DMS 273 (cell line): ENCODE measurements around the gene DOHH.

Source experiments
- DNase-seq: peaks from one replicate; lab custom pipeline; 2025; ENCODE audit not compliant: unreplicated experiment; lab: John Stamatoyannopoulos, UW

The DOHH gene

GRCh38 chr19:3479834-3480215 lies 20.6 kb downstream of the DOHH start:
- peak; percentile 57 for DNase-seq

GRCh38 chr19:3479177-3479833 lies 21.2 kb downstream of the DOHH start:
- DNase-seq = peak; percentile 72

GRCh38 chr19:3478409-3479176 lies 21.9 kb downstream of the DOHH start:
- no peak for DNase-seq

- DNase-seq = no peak
Observed at GRCh38 chr19:3477951-3478350, 22.5 kb downstream of the DOHH start.

GRCh38 chr19:3477506-3477905 lies 23.0 kb downstream of the DOHH start:
- no peak for DNase-seq

- DNase-seq = no peak
Observed at GRCh38 chr19:3476830-3477229, 23.6 kb downstream of the DOHH start.

GRCh38 chr19:3475449-3475848 lies 25.0 kb downstream of the DOHH start:
- no peak for DNase-seq

- DNase-seq = no peak
Observed at GRCh38 chr19:3474614-3475013, 25.9 kb downstream of the DOHH start.

- DNase-seq = no peak
Observed at GRCh38 chr19:3474010-3474409, 26.5 kb downstream of the DOHH start.

- peak; percentile 67 for DNase-seq
Observed at GRCh38 chr19:3471954-3472655, 28.4 kb downstream of the DOHH start.

GRCh38 chr19:3470500-3471128 lies 29.9 kb downstream of the DOHH start:
- DNase-seq = peak; percentile 36

- DNase-seq = peak; percentile 61
Observed at GRCh38 chr19:3469638-3470499, 30.6 kb downstream of the DOHH start.

GRCh38 chr19:3468211-3468610 lies 32.3 kb downstream of the DOHH start:
- DNase-seq = no peak

- no peak for DNase-seq
Observed at GRCh38 chr19:3467437-3468198, 32.9 kb downstream of the DOHH start.

GRCh38 chr19:3466635-3467034 lies 33.8 kb downstream of the DOHH start:
- peak; percentile 55 for DNase-seq

- peak; percentile 34 for DNase-seq
Observed at GRCh38 chr19:3465552-3465951, 34.9 kb downstream of the DOHH start.

GRCh38 chr19:3464587-3465235 lies 35.8 kb downstream of the DOHH start:
- no peak for DNase-seq

- no peak for DNase-seq
Observed at GRCh38 chr19:3463714-3464586, 36.5 kb downstream of the DOHH start.
